Panc1 (cell line): ENCODE data around the gene GALNT1. TPM values are rescaled to one million over a fixed set of nuclear protein-coding genes. Genes with fewer than 3 reads are reported as not detected.

Source experiments
- ATAC-seq: fragments of 200-7000 bp; cut with Tn5 transposase; 2 replicates; pipeline ENCODE4 v1.9.1; 2020; ENCODE audit warnings: mild to moderate bottlenecking, moderate library complexity
- BruUV-seq: library from RNA; stranded (reverse); fragments of 400-500 nt; replicated peaks from 2 replicates; lab custom pipeline; 2021; lab: Mats Ljungman, UMichigan
- CTCF ChIA-PET: fragments of 300-600 bp; sonication (Branson Sonifier 250); formaldehyde crosslinking; loops from one replicate; lab custom pipeline; 2022; ENCODE audit warnings: antibody characterized with exemption; lab: Charles Lee
- POLR2A ChIA-PET: fragments of 300-600 bp; sonication (Branson Sonifier 250); formaldehyde crosslinking; loops from one replicate; lab custom pipeline; 2022; ENCODE audit warnings: antibody characterized with exemption; lab: Charles Lee
- DNase-seq: peaks from one replicate; pipeline ENCODE4 v3.0.0-alpha.2; 2010; ENCODE audit warnings: low read depth, low spot score
- H3K27ac ChIP-seq: 2 replicates; pipeline ENCODE4 v1.5.1; 2011; ENCODE audit warnings: mild to moderate bottlenecking, low read length, inconsistent platforms
- H3K27me3 ChIP-seq: fragments of 200-500 bp; sonication (Bioruptor generic); 2 replicates; pipeline ENCODE4 v1.6.0; 2014; ENCODE audit warnings: low read length, inconsistent platforms; ENCODE audit not compliant: control insufficient read depth, insufficient read depth
- H3K36me3 ChIP-seq: fragments of 200-500 bp; sonication (Bioruptor generic); 2 replicates; pipeline ENCODE4 v1.5.1; 2014; ENCODE audit warnings: inconsistent platforms, mild to moderate bottlenecking, low read length, moderate library complexity; ENCODE audit not compliant: control insufficient read depth, insufficient read depth
- H3K4me1 ChIP-seq: 2 replicates; pipeline ENCODE4 v1.5.1; 2011; ENCODE audit warnings: inconsistent platforms, mild to moderate bottlenecking, low read length, moderate library complexity; ENCODE audit not compliant: control insufficient read depth, insufficient read depth
- H3K4me3 ChIP-seq, 2 experiments: 2 replicates each; pipeline ENCODE4 v1.5.1; 2011 to 2012; ENCODE audit warnings: low read depth in 2 of 2, low read length in 2 of 2, mild to moderate bottlenecking in 2 of 2, inconsistent platforms in 1 of 2, moderate library complexity in 1 of 2
- H3K9me3 ChIP-seq: fragments of 200-500 bp; sonication (Bioruptor generic); 2 replicates; pipeline ENCODE4 v1.5.1; 2014; ENCODE audit warnings: low read depth, mild to moderate bottlenecking, inconsistent platforms, low read length, moderate library complexity; ENCODE audit not compliant: control insufficient read depth, insufficient read depth
- CTCF ChIP-seq: fragments of 450-650 bp; IDR thresholded peaks from 2 replicates; pipeline ENCODE4 v1.5.1; 2017; ENCODE audit warnings: mild to moderate bottlenecking
- POLR2AphosphoS5 ChIP-seq: IDR thresholded peaks from 2 replicates; pipeline ENCODE4 v1.6.1; 2012; ENCODE audit warnings: mild to moderate bottlenecking, low read depth, low read length, moderate library complexity
- SIN3A ChIP-seq: IDR thresholded peaks from 2 replicates; pipeline ENCODE4 v1.6.1; 2012; ENCODE audit warnings: low read depth, mild to moderate bottlenecking, low read length, moderate library complexity, borderline replicate concordance; ENCODE audit not compliant: insufficient read depth
- TCF7L2 ChIP-seq: IDR thresholded peaks from 2 replicates; pipeline ENCODE4 v1.6.1; 2011; ENCODE audit warnings: mild to moderate bottlenecking, low read depth, low read length, inconsistent platforms
- in situ Hi-C: cut with HindIII; loops from 2 replicates; pipeline ENCODE4 v1.10.0; 2016; ENCODE audit warnings: low sequenced_read_pairs, low pct_unique_long_range_greater_than_20kb
- intact Hi-C: fragments of 100-400 bp; cut with micrococcal nuclease; formaldehyde crosslinking; loops from one replicate; pipeline ENCODE4 v1.10.0; 2022; ENCODE audit not compliant: unreplicated experiment
- total RNA-seq: library from RNA; stranded (reverse); gene quantifications from one replicate; pipeline ENCODE4 v1.2.1, GENCODE V29; 2021; ENCODE audit not compliant: unreplicated experiment
- TF ChIP-seq, protein P1 (sequence below), 2 experiments: IDR thresholded peaks; 2 replicates each; pipeline ENCODE4 v1.6.1; 2011 to 2012; ENCODE audit warnings: low read depth in 2 of 2, control low read depth in 1 of 2, low read length in 1 of 2, mild to moderate bottlenecking in 1 of 2, moderate library complexity in 1 of 2; ENCODE audit not compliant: insufficient read depth in 1 of 2

Gene GALNT1
- total RNA-seq, 1 experiment from 2014 or later, result 147 TPM

DNA sequence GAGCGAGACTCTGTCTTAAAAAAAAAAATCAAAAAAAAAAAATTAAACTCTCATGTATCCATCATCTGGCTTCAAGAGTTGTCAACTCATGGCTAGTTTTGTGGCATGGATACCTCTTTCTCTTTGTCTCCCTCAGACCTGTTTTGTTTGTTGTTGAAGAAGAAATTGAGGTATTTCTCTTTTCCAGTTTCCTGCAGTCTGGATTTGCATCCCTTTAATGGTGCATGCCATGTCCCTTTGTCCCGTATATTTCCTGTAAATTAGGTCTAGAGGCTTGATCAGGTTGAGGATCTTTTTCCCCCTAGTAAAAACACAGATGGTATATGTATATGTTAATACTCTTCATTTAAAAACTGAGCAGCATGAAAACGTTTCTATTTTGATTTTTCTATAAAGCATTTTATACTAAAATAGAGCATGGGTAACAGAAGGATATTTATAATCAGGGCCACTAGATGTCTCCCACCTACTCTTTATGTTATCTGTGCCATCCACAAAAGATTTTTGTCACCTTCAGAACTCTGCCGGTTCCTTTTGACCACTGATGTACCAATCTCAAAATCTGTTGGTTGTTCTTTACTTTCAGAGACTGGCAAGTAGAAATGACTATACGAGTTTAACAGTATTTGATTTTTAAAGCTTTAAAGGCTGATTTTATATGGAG is 80.1 kb downstream of the GALNT1 start:
- DNase-seq, result no peak

GRCh38 chr18:35662293-35663062 is 80.9 kb downstream of the GALNT1 start:
- H3K36me3 ChIP-seq, result peaks cover 4% of the 10 kb centered on the region; the same call in 1 of the 2 replicates
- H3K4me1 ChIP-seq, result no peaks in the 10 kb centered on the region; the same call in 1 of the 2 replicates
- H3K9me3 ChIP-seq, result no peaks in the 10 kb centered on the region
- BruUV-seq, result no TSS peak
- intact Hi-C loops, result no loop called here
- no peak overlapping the region for H3K4me3 ChIP-seq
- ATAC-seq, result no peak
- ChIA-PET POLR2A (no interaction called here), CTCF (no interaction called here)
- no peak overlapping the region for H3K27ac ChIP-seq
- no peaks in the 10 kb centered on the region for H3K27me3 ChIP-seq
- TF ChIP-seq SIN3A (no peak), POLR2AphosphoS5 (no peak), CTCF (no peak)
- TF ChIP-seq, protein P1, sequence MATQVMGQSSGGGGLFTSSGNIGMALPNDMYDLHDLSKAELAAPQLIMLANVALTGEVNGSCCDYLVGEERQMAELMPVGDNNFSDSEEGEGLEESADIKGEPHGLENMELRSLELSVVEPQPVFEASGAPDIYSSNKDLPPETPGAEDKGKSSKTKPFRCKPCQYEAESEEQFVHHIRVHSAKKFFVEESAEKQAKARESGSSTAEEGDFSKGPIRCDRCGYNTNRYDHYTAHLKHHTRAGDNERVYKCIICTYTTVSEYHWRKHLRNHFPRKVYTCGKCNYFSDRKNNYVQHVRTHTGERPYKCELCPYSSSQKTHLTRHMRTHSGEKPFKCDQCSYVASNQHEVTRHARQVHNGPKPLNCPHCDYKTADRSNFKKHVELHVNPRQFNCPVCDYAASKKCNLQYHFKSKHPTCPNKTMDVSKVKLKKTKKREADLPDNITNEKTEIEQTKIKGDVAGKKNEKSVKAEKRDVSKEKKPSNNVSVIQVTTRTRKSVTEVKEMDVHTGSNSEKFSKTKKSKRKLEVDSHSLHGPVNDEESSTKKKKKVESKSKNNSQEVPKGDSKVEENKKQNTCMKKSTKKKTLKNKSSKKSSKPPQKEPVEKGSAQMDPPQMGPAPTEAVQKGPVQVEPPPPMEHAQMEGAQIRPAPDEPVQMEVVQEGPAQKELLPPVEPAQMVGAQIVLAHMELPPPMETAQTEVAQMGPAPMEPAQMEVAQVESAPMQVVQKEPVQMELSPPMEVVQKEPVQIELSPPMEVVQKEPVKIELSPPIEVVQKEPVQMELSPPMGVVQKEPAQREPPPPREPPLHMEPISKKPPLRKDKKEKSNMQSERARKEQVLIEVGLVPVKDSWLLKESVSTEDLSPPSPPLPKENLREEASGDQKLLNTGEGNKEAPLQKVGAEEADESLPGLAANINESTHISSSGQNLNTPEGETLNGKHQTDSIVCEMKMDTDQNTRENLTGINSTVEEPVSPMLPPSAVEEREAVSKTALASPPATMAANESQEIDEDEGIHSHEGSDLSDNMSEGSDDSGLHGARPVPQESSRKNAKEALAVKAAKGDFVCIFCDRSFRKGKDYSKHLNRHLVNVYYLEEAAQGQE (IDR thresholded peaks at IDR 0.05; ENCODE audit: insufficient read depth in 1 of 2, low read depth in 2 of 2, low read length in 1 of 2), result no peak
- in situ Hi-C loops, result no loop called here
- no peak for DNase-seq

More for the DNA sequence above, 80.1 kb downstream of the GALNT1 start:
- no peaks in the 10 kb centered on the region; the same call in 1 of the 2 replicates for H3K4me1 ChIP-seq
- H3K36me3 ChIP-seq, result peaks cover 4% of the 10 kb centered on the region; the same call in 1 of the 2 replicates
- no peak overlapping the region for H3K4me3 ChIP-seq
- no peaks in the 10 kb centered on the region for H3K9me3 ChIP-seq
- CTCF ChIA-PET, result no interaction called here
- no TSS peak for BruUV-seq
- in situ Hi-C loops, result no loop called here
- POLR2A ChIA-PET, result no interaction called here
- no peak for TF ChIP-seq SIN3A
- TF ChIP-seq, protein P1 (IDR thresholded peaks at IDR 0.05; ENCODE audit: insufficient read depth in 1 of 2, low read depth in 2 of 2, low read length in 1 of 2), result no peak
- no peak; the same call in 1 of the 2 replicates for TF ChIP-seq CTCF
- TF ChIP-seq POLR2AphosphoS5, result no peak
- no peak for TF ChIP-seq TCF7L2
- H3K27me3 ChIP-seq, result no peaks in the 10 kb centered on the region
- intact Hi-C loops, result no loop called here
- no peak overlapping the region for H3K27ac ChIP-seq
- ATAC-seq, result no peak
